ENCODE measurements around the gene AP2B1. TPM values are rescaled to one million over a fixed set of nuclear protein-coding genes. Genes with fewer than 3 reads are reported as not detected.

The AP2B1 gene
- total RNA-seq, 2 donors from 2014 or later, result 255 to 258 TPM

- no peak overlapping the region for H3K9ac ChIP-seq (ENCODE audit: extremely low read depth, low read length, poor library complexity, severe bottlenecking)
- 94 to 100% methylated on average over 5 to 7 of the region's 7 CpGs for WGBS, 2 experiments (ENCODE audit: insufficient coverage in 1 of 2, insufficient read length in 1 of 2)
- no peak for TF ChIP-seq CTCF (conservative IDR thresholded peaks at IDR 0.05)
Measured at GRCh38 chr17:35740216-35740615, 153.1 kb downstream of the AP2B1 start.

GRCh38 chr17:35740997-35741931 is 154.1 kb downstream of the AP2B1 start:
- H3K27me3 Mint-ChIP-seq (ENCODE audit: insufficient read depth), result peaks cover 70% of the 10 kb centered on the region
- H3K9ac ChIP-seq (ENCODE audit: extremely low read depth, low read length, poor library complexity, severe bottlenecking), result no peak overlapping the region
- H3K36me3 ChIP-seq (ENCODE audit: control insufficient read depth, insufficient read depth, low read length), result no peaks in the 10 kb centered on the region
- H3K9me3 ChIP-seq (ENCODE audit: control insufficient read depth, low read length), result no peaks in the 10 kb centered on the region
- WGBS, 2 experiments (ENCODE audit: insufficient coverage in 1 of 2, insufficient read length in 1 of 2), result 33 to 65% methylated on average over 23 to 73 of the region's 73 CpGs
- H3K27ac ChIP-seq (ENCODE audit: low read depth, low read length), result no peak overlapping the region
- H3K27ac Mint-ChIP-seq, result no peak overlapping the region
- TF ChIP-seq CTCF (conservative IDR thresholded peaks at IDR 0.05), result peak; percentile 57
- H3K4me1 Mint-ChIP-seq, result peaks cover 3% of the 10 kb centered on the region
- peaks cover 4% of the 10 kb centered on the region for H3K36me3 Mint-ChIP-seq (ENCODE audit: low read depth)
- peaks cover 4% of the 10 kb centered on the region for H3K9me3 Mint-ChIP-seq
- peaks cover 57% of the 10 kb centered on the region for H3K27me3 ChIP-seq (ENCODE audit: control insufficient read depth, insufficient read depth, low read length, poor library complexity, severe bottlenecking)
- no peaks in the 10 kb centered on the region for H3K4me1 ChIP-seq (ENCODE audit: control insufficient read depth, insufficient read depth, low read length)
- H3K4me3 ChIP-seq (ENCODE audit: low read length), result no peak overlapping the region
- H3K4me3 Mint-ChIP-seq, result peak overlapping the region; percentile 39
- DNase-seq, result peak; percentile 86

More at GRCh38 chr17:35740216-35740615, 153.1 kb downstream of the AP2B1 start:
- Histone ChIP-seq H3K36me3 (ENCODE audit: control insufficient read depth, insufficient read depth, low read length) (no peaks in the 10 kb centered on the region), H3K27me3 (ENCODE audit: control insufficient read depth, insufficient read depth, low read length, poor library complexity, severe bottlenecking) (peaks cover 57% of the 10 kb centered on the region), H3K4me3 (ENCODE audit: low read length) (no peak overlapping the region), H3K27ac (ENCODE audit: low read depth, low read length) (no peak overlapping the region), H3K9me3 (ENCODE audit: control insufficient read depth, low read length) (no peaks in the 10 kb centered on the region), H3K4me1 (ENCODE audit: control insufficient read depth, insufficient read depth, low read length) (no peaks in the 10 kb centered on the region)
- peaks cover 3% of the 10 kb centered on the region for H3K4me1 Mint-ChIP-seq
- H3K9me3 Mint-ChIP-seq, result peaks cover 4% of the 10 kb centered on the region
- peaks cover 72% of the 10 kb centered on the region for H3K27me3 Mint-ChIP-seq (ENCODE audit: insufficient read depth)
- no peak overlapping the region for H3K4me3 Mint-ChIP-seq
- no peak for DNase-seq
- H3K36me3 Mint-ChIP-seq (ENCODE audit: low read depth), result peaks cover 4% of the 10 kb centered on the region
- H3K27ac Mint-ChIP-seq, result no peak overlapping the region

- Histone ChIP-seq H3K27ac (ENCODE audit: low read depth, low read length) (no peak overlapping the region), H3K9me3 (ENCODE audit: control insufficient read depth, low read length) (no peaks in the 10 kb centered on the region), H3K4me1 (ENCODE audit: control insufficient read depth, insufficient read depth, low read length) (no peaks in the 10 kb centered on the region), H3K4me3 (ENCODE audit: low read length) (no peak overlapping the region), H3K36me3 (ENCODE audit: control insufficient read depth, insufficient read depth, low read length) (no peaks in the 10 kb centered on the region), H3K27me3 (ENCODE audit: control insufficient read depth, insufficient read depth, low read length, poor library complexity, severe bottlenecking) (peaks cover 57% of the 10 kb centered on the region), H3K9ac (ENCODE audit: extremely low read depth, low read length, poor library complexity, severe bottlenecking) (no peak overlapping the region)
- Mint-ChIP-seq H3K27ac (no peak overlapping the region), H3K4me1 (peaks cover 3% of the 10 kb centered on the region), H3K4me3 (no peak overlapping the region), H3K36me3 (ENCODE audit: low read depth) (no peaks in the 10 kb centered on the region), H3K27me3 (ENCODE audit: insufficient read depth) (peaks cover 72% of the 10 kb centered on the region), H3K9me3 (peaks cover 4% of the 10 kb centered on the region)
- 88 to 100% methylated on average over 2 to 7 of the region's 7 CpGs for WGBS, 2 experiments (ENCODE audit: insufficient coverage in 1 of 2, insufficient read length in 1 of 2)
- no peak for DNase-seq
- no peak for TF ChIP-seq CTCF (conservative IDR thresholded peaks at IDR 0.05)
Measured at GRCh38 chr17:35742496-35742895, 155.4 kb downstream of the AP2B1 start.
